NT2/D1 (cell line): ENCODE results near the gene PDK3.

Experiments
- DNase-seq: peaks from one replicate; pipeline ENCODE4 v3.0.0-alpha.2; 2011; ENCODE audit warnings: low read depth, low spot score
- H3K27me3 ChIP-seq: 2 replicates; pipeline ENCODE4 v1.6.0; 2011; ENCODE audit warnings: mild to moderate bottlenecking; ENCODE audit not compliant: insufficient read length, insufficient read depth
- H3K36me3 ChIP-seq: 2 replicates; pipeline ENCODE4 v1.6.1; 2011; ENCODE audit warnings: mild to moderate bottlenecking, low read length, mixed read lengths; ENCODE audit not compliant: insufficient read depth, insufficient read length
- H3K4me1 ChIP-seq: 2 replicates; pipeline ENCODE4 v1.5.1; 2011; ENCODE audit not compliant: insufficient read depth, insufficient read length
- H3K4me3 ChIP-seq: 2 replicates; pipeline ENCODE4 v1.5.1; 2011; ENCODE audit warnings: low read depth; ENCODE audit not compliant: insufficient read length
- H3K9ac ChIP-seq: 2 replicates; pipeline ENCODE4 v1.6.0; 2011; ENCODE audit warnings: low read depth; ENCODE audit not compliant: insufficient read length
- H3K9me3 ChIP-seq: 2 replicates; pipeline ENCODE4 v1.5.1; 2011; ENCODE audit warnings: mild to moderate bottlenecking, low read length; ENCODE audit not compliant: insufficient read depth
- SUZ12 ChIP-seq: IDR thresholded peaks from 2 replicates; pipeline ENCODE4 v1.6.1; 2011; ENCODE audit not compliant: insufficient read length, insufficient read depth; ENCODE audit errors: extremely low read depth
- YY1 ChIP-seq: IDR thresholded peaks from 2 replicates; pipeline ENCODE4 v1.6.1; 2011; ENCODE audit not compliant: insufficient read length, insufficient read depth
- ZNF274 ChIP-seq: IDR thresholded peaks from 2 replicates; pipeline ENCODE4 v1.6.1; 2011; ENCODE audit warnings: mild to moderate bottlenecking, low read depth, low read length

Gene PDK3

DNA sequence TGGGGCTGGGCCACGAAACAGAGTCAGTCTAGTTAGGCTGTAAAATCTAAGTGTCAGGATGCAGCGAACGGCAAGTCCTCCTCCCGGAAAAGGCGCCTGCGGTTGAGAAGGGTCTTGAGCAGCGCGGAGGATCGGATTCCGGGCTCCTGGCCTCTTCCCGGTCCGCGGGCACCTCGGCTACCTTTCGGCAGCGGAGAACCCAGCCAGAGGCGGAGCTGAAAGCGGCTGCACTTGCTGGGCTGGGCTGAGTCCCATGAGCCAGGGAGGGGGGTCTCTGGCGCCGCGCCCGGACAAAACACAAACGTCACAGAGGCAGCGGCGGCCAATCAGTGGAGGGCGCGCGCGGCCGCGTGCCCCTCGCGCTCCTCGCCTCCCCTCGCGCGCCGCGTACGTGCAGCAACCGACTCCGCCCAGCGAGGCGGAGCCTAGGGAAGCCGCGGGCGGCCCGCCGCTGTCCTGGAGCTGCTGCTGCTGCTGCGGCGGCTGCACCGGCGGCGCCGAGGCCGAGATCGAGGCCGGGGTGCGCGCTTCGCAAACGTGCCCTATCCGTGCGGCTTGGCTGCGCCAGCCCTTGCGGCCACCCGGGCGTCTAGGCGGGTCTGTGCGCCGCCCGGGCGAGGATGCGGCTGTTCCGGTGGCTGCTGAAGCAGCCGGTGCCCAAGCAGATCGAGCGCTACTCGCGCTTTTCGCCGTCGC is at the start of gene PDK3:
TSS of gene PDK3 (plus strand) at position 451 of the 696 bp plus-strand sequence. CDS start at position 621, 170 bp downstream.
- Histone ChIP-seq H3K4me1 (no peaks in the 10 kb centered on the region), H3K36me3 (no peaks in the 10 kb centered on the region), H3K4me3 (peak within 1 kb of the TSS; percentile 78), H3K9ac (peak within 1 kb of the TSS; percentile 86), H3K9me3 (no peaks in the 10 kb centered on the region), H3K27me3 (peaks cover 6% of the 10 kb centered on the region)
- TF ChIP-seq ZNF274 (no peak), YY1 (no peak), SUZ12 (no peak)
- DNase-seq: peak; percentile 84

DNA sequence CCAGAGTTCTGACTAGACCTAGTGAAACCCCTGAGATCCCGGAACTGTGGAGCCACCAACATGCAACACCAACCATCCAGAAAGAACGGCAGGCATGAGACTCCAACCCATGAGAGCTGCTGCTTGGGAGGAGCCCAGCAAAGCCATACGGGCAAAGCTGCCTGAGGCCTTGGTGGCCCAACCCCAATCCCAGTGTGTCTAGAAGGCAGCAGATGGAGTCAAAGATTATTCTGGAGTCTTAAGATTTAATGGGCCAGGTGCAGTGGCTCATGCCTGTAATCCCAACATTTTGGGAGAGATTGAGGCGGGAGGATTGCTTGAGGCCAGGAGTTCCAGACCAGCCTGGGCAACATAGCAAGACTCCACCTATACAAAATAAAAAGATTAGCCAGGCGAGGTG is 49.2 kb upstream of the PDK3 start:
- no peaks in the 10 kb centered on the region for H3K4me1 ChIP-seq
- H3K9ac ChIP-seq: no peak overlapping the region
- DNase-seq: no peak
- H3K27me3 ChIP-seq: no peaks in the 10 kb centered on the region
- H3K9me3 ChIP-seq: no peaks in the 10 kb centered on the region
- no peaks in the 10 kb centered on the region for H3K36me3 ChIP-seq
- no peak overlapping the region for H3K4me3 ChIP-seq
- no peak for TF ChIP-seq SUZ12
- TF ChIP-seq ZNF274: no peak
- no peak for TF ChIP-seq YY1

GRCh38 chrX:24423960-24424359 is 41.1 kb upstream of the PDK3 start:
- Histone ChIP-seq H3K27me3 (no peaks in the 10 kb centered on the region), H3K9ac (no peak overlapping the region), H3K4me3 (no peak overlapping the region), H3K36me3 (no peaks in the 10 kb centered on the region), H3K4me1 (no peaks in the 10 kb centered on the region), H3K9me3 (no peaks in the 10 kb centered on the region)
- TF ChIP-seq ZNF274: no peak
- no peak for TF ChIP-seq SUZ12
- no peak for TF ChIP-seq YY1
- DNase-seq: no peak

DNA sequence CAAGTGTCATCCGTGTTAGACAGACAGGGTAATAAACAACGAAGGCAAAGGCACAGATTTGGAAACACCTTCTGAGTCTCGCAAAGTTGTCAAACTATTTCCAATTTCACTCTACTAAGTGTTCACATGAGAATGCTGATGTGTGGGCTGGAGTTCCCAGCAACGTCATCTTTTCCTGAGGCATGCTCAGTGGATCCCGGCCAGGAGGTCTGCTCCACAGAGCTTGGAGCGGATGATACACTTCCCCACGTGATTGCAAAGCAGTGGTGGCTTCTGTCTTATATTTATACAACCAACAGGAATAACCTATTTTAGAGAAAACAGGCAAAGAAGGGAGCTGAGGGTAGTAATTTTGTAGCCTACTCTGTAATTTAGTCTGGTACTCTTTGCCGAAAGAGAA is 40.1 kb upstream of the PDK3 start:
- no peak overlapping the region for H3K9ac ChIP-seq
- H3K4me3 ChIP-seq: no peak overlapping the region
- H3K36me3 ChIP-seq: no peaks in the 10 kb centered on the region
- H3K27me3 ChIP-seq: no peaks in the 10 kb centered on the region
- no peaks in the 10 kb centered on the region for H3K4me1 ChIP-seq
- TF ChIP-seq ZNF274 (no peak), YY1 (no peak), SUZ12 (no peak)
- H3K9me3 ChIP-seq: no peaks in the 10 kb centered on the region
- no peak for DNase-seq

DNA sequence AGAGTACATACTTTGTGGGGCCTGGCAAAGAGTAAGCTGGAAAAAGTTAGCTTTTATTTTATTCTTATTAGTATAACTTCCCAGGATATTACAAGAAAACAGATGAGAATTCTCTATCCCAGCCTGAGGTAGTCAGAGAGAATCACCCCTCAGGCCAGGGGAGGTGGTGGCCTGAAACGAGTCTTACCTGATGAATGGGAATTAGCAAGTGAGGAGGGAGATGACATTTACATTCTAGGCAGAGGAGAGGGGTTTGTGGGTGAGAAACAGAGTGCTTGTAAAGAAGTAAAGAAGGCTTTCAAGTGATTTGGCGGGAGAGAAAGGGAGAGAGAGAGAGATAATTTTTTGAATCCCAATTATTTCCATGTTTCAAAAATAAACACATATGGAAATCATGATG is 39.3 kb upstream of the PDK3 start:
- no peak for DNase-seq
- no peaks in the 10 kb centered on the region for H3K27me3 ChIP-seq
- no peak for TF ChIP-seq ZNF274
- no peak for TF ChIP-seq YY1
- no peak for TF ChIP-seq SUZ12
- no peaks in the 10 kb centered on the region for H3K9me3 ChIP-seq
- H3K9ac ChIP-seq: no peak overlapping the region
- no peaks in the 10 kb centered on the region for H3K4me1 ChIP-seq
- no peak overlapping the region for H3K4me3 ChIP-seq
- no peaks in the 10 kb centered on the region for H3K36me3 ChIP-seq

- DNase-seq: no peak
These were observed 38.7 kb upstream of the PDK3 start for GRCh38 chrX:24426340-24426913.

GRCh38 chrX:24426921-24427746 is 38.0 kb upstream of the PDK3 start:
- Histone ChIP-seq H3K4me3 (no peak overlapping the region), H3K9ac (peak overlapping the region; percentile 61), H3K36me3 (no peaks in the 10 kb centered on the region), H3K9me3 (no peaks in the 10 kb centered on the region), H3K27me3 (no peaks in the 10 kb centered on the region), H3K4me1 (no peaks in the 10 kb centered on the region)
- no peak for DNase-seq
- no peak for TF ChIP-seq YY1
- TF ChIP-seq ZNF274: no peak
- TF ChIP-seq SUZ12: no peak

More at GRCh38 chrX:24426340-24426913, 38.7 kb upstream of the PDK3 start:
- no peaks in the 10 kb centered on the region for H3K9me3 ChIP-seq
- TF ChIP-seq YY1 (no peak), ZNF274 (no peak), SUZ12 (no peak)
- H3K4me1 ChIP-seq: no peaks in the 10 kb centered on the region
- no peak overlapping the region for H3K9ac ChIP-seq
- H3K4me3 ChIP-seq: no peak overlapping the region
- no peaks in the 10 kb centered on the region for H3K27me3 ChIP-seq
- H3K36me3 ChIP-seq: no peaks in the 10 kb centered on the region
